H1 (cell line): Measurements from ENCODE around the gene DLX2. TPM values are rescaled to one million over a fixed set of nuclear protein-coding genes. Genes with fewer than 3 reads are reported as not detected.
A peak's percentile ranks its signal among the peaks of the same experiment; 100 is the strongest.

Source experiments
- CTBP2 ChIP-seq: IDR thresholded peaks from 2 replicates; pipeline ENCODE4 v1.7.0; 2011; ENCODE audit warnings: borderline replicate concordance, mild to moderate bottlenecking, moderate library complexity, mixed read lengths, low read length; ENCODE audit not compliant: insufficient read depth, insufficient read length
- EZH2 ChIP-seq: fragments of 200-600 bp; sonication (generic); IDR thresholded peaks from 2 replicates; pipeline ENCODE4 v1.7.1; 2012; ENCODE audit warnings: low read depth, mild to moderate bottlenecking, moderate library complexity, low read length, inconsistent platforms; ENCODE audit not compliant: severe bottlenecking
- GABPA ChIP-seq: IDR thresholded peaks from 2 replicates; pipeline ENCODE4 v1.6.1; 2011; ENCODE audit warnings: mild to moderate bottlenecking, low read length, moderate library complexity, borderline replicate concordance; ENCODE audit not compliant: insufficient read depth
- NANOG ChIP-seq: IDR thresholded peaks from 2 replicates; pipeline ENCODE4 v1.6.1; 2011; ENCODE audit warnings: low read length, low read depth, mild to moderate bottlenecking, inconsistent platforms; ENCODE audit not compliant: insufficient read depth, poor library complexity, severe bottlenecking
- SIN3A ChIP-seq, 2 experiments: IDR thresholded peaks in 1 of 2; conservative IDR thresholded peaks in 1 of 2; 2 replicates each; pipeline ENCODE4 v1.6.1; 2011 to 2012; ENCODE audit warnings: low read length in 2 of 2, improper control_type of control experiment in 1 of 2, low read depth in 1 of 2, mild to moderate bottlenecking in 1 of 2
- TBP ChIP-seq: IDR thresholded peaks from 2 replicates; pipeline ENCODE4 v1.6.1; 2011; ENCODE audit warnings: low read depth, low read length, improper control_type of control experiment
- YY1 ChIP-seq: IDR thresholded peaks from 2 replicates; pipeline ENCODE4 v1.6.1; 2011; ENCODE audit warnings: low read depth, mild to moderate bottlenecking, low read length
- ZNF274 ChIP-seq: IDR thresholded peaks from 2 replicates; pipeline ENCODE4 v1.7.0; 2012; ENCODE audit warnings: low read length, borderline replicate concordance; ENCODE audit errors: extremely low read depth
- polyA plus RNA-seq, 7 experiments: library from polyadenylated mRNA; depleted of rRNA in 3 of 7; stranded (reverse) in 5 of 7; unstranded in 2 of 7; fragments of >200 nt in 5 of 7; fragments of 200-250 nt in 2 of 7; gene quantifications; 1 replicate in 5 of 7; 2 replicates in 1 of 7; 4 replicates in 1 of 7; pipeline versions ENCODE4 v1.2.1 to v1.2.3, GENCODE V29; 2011 to 2013; ENCODE audit warnings: missing spikeins in 2 of 7, mixed read lengths in 2 of 7
- total RNA-seq: library from RNA; stranded (reverse); fragmentation: NEBNext Ultra II Directional; extraction: Animal tissue kit (Norgen Biotek cat#: 25700); gene quantifications from 2 replicates; pipeline ENCODE4 v1.2.1, GENCODE V29; 2021

The DLX2 gene
- total and polyA plus RNA-seq, 2 of the 8 experiments (the other 6 are each of a cell fraction or from before 2014, with no cell fraction given) = 0.45 TPM; not detected in 1

DNA sequence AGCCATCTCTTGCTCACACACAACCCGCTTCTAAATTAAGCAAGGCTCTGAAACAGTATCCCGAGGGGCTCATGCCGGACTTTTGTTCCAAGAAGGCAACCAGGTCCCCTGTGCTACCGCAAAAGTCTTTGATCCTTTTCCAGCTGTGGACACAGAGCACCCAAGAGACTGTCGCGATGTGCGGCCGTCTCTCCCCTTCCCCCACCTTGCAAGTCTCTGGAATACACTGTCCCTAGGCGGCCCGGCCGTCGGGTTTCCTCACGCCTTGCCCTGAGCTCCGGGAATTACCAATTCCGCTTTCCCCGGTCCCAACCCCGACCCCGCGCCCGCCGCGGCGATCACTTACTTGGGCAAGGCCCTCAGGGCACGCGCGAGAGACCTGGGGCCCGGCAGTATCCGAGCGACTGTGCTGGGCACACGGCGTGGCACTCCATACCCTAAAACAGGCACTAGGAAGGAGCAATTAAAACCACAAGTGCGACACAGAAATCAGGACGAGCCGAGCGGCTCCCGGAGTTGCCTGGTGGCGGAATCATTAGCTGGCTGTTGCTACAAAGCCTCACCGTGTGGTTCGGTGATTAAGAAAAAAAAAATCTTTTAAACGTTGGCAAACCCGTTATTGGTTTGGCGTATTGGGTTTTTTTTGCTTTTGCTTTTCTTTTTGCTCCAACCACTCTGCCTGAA, 19.6 kb downstream of the DLX2 start (continued):
- no peak for TF ChIP-seq ZNF274
- TF ChIP-seq TBP = no peak
- TF ChIP-seq CTBP2 = no peak
- TF ChIP-seq EZH2 = peak; percentile 99
- no peak for TF ChIP-seq SIN3A (conservative IDR thresholded peaks at IDR 0.05 in 1 of 2, IDR thresholded peaks at IDR 0.05 in 1 of 2; ENCODE audit: low read depth in 1 of 2, low read length in 2 of 2)
- no peak for TF ChIP-seq NANOG
- TF ChIP-seq GABPA = no peak
- TF ChIP-seq YY1 = no peak
